Measurements from ENCODE around the gene THOC2. TPM values are rescaled to one million over a fixed set of nuclear protein-coding genes. Genes with fewer than 3 reads are reported as not detected.

The THOC2 gene
- total and polyA plus RNA-seq, 2 donors (not counting 1 experiment from before 2014, with no cell fraction given), result 34.7 to 113 TPM

DNA sequence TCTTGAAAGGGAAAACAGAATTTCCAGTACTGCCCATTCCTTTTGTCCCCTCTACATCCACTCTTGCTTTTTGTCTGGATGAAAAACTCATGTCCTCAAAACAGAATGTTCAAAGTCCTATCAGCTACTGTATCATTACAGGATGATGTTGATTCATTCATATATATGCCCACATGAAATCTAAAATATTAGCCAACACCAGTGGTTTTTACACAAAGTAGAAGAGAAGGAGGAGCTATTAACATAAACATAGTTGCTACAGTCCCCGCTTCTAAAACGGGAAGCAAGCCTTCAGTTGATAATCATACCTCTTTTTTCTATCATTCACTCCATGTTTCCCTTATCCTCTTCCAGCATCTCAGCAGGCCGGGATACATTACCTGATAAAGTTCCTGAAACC is 7.7 kb upstream of the THOC2 start:
- POLR2A ChIA-PET, result no interaction called here
- DNase-seq (no peak), ATAC-seq (ENCODE audit: low read depth) (no peak)
- Histone ChIP-seq H3K36me3 (replicated peaks in 1 of 2; ENCODE audit: control extremely low read depth in 1 of 2, control insufficient read depth in 1 of 2, extremely low read depth in 1 of 2, insufficient read depth in 2 of 2, low read length in 1 of 2) (no peaks in the 10 kb centered on the region), H3K9me3 (ENCODE audit: control extremely low read depth in 1 of 3, control insufficient read depth in 2 of 3, insufficient read depth in 1 of 3, low read length in 2 of 3) (no peaks in the 10 kb centered on the region), H3K79me2 (ENCODE audit: control insufficient read depth, insufficient read depth, low read length) (no peaks in the 10 kb centered on the region), H3K4me2 (replicated peaks; ENCODE audit: low read depth, low read length, poor library complexity, severe bottlenecking) (no peak overlapping the region), H4K20me1 (ENCODE audit: control insufficient read depth, insufficient read depth, low read length, poor library complexity, severe bottlenecking) (no peaks in the 10 kb centered on the region), H3K27me3 (replicated peaks in 1 of 4; ENCODE audit: control extremely low read depth in 1 of 4, control insufficient read depth in 3 of 4, insufficient read depth in 4 of 4, low read length in 3 of 4) (no peaks in the 10 kb centered on the region), H3K27ac (ENCODE audit: low read length in 2 of 2) (no peak overlapping the region), H3K9ac (ENCODE audit: low read length) (no peak overlapping the region), H3K4me3 (ENCODE audit: control extremely low read depth in 1 of 5, extremely low read depth in 1 of 5, insufficient read depth in 1 of 5, low read depth in 2 of 5, low read length in 4 of 5) (no peak overlapping the region), H3K4me1 (ENCODE audit: control insufficient read depth in 2 of 2, insufficient read depth in 2 of 2, low read length in 2 of 2) (no peaks in the 10 kb centered on the region), H2AFZ (ENCODE audit: insufficient read depth, low read depth, low read length, poor library complexity, severe bottlenecking) (no peak overlapping the region)
- TF ChIP-seq, protein P1, sequence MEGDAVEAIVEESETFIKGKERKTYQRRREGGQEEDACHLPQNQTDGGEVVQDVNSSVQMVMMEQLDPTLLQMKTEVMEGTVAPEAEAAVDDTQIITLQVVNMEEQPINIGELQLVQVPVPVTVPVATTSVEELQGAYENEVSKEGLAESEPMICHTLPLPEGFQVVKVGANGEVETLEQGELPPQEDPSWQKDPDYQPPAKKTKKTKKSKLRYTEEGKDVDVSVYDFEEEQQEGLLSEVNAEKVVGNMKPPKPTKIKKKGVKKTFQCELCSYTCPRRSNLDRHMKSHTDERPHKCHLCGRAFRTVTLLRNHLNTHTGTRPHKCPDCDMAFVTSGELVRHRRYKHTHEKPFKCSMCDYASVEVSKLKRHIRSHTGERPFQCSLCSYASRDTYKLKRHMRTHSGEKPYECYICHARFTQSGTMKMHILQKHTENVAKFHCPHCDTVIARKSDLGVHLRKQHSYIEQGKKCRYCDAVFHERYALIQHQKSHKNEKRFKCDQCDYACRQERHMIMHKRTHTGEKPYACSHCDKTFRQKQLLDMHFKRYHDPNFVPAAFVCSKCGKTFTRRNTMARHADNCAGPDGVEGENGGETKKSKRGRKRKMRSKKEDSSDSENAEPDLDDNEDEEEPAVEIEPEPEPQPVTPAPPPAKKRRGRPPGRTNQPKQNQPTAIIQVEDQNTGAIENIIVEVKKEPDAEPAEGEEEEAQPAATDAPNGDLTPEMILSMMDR (IDR thresholded peaks at IDR 0.05), result no peak
- TF ChIP-seq EZH2 (IDR thresholded peaks at IDR 0.05; ENCODE audit: borderline replicate concordance, insufficient read depth, low read depth, low read length, poor library complexity, severe bottlenecking), result no peak
- WGBS (ENCODE audit: insufficient coverage), result 90% methylated on average over 2 of the region's 3 CpGs
- Mint-ChIP-seq H3K27ac (no peak overlapping the region), H3K4me1 (no peaks in the 10 kb centered on the region), H3K27me3 (no peaks in the 10 kb centered on the region), H3K4me3 (no peak overlapping the region), H3K9me3 (ENCODE audit: insufficient read depth) (no peaks in the 10 kb centered on the region)
- intact Hi-C loops (cut with micrococcal nuclease), result no loop called here
- CTCF ChIA-PET, result no interaction called here

DNA sequence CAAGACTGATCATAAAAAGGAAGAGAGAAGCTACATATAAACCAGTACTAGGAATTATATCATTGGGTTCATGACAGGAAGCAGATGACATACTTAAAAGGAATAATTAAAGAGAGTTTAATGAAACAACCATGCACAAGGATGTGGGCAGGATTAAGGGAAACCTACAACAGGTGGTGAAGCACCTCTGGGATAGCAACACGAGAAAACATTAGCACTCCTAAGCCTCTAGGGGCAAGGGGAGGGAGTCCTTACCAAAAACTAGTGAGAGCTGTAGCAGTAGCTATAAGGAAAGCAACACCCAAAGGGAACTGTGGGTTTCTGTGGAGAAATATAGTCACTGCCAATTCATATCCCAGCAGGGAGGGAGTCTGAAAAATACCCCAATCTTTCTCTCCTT is 7.2 kb upstream of the THOC2 start:
- no CpG with 5 or more reads among the region's 1 CpG for WGBS (ENCODE audit: insufficient coverage)
- no peak overlapping the region for H2AFZ ChIP-seq (ENCODE audit: insufficient read depth, low read depth, low read length, poor library complexity, severe bottlenecking)
- intact Hi-C loops (cut with micrococcal nuclease), result no loop called here
- no peaks in the 10 kb centered on the region for H3K27me3 Mint-ChIP-seq
- no peak overlapping the region for H3K9ac ChIP-seq (ENCODE audit: low read length)
- ChIA-PET CTCF (no interaction called here), POLR2A (interaction anchor here (0.5 kb wide), 1 partner anchor 221 kb away, joined by 3 read pairs; no protein-coding TSS in a partner anchor)
- H3K27me3 ChIP-seq (replicated peaks in 1 of 4; ENCODE audit: control extremely low read depth in 1 of 4, control insufficient read depth in 3 of 4, insufficient read depth in 4 of 4, low read length in 3 of 4), result no peaks in the 10 kb centered on the region
- H3K27ac Mint-ChIP-seq, result no peak overlapping the region
- H4K20me1 ChIP-seq (ENCODE audit: control insufficient read depth, insufficient read depth, low read length, poor library complexity, severe bottlenecking), result no peaks in the 10 kb centered on the region
- no peaks in the 10 kb centered on the region for H3K9me3 ChIP-seq (ENCODE audit: control extremely low read depth in 1 of 3, control insufficient read depth in 2 of 3, insufficient read depth in 1 of 3, low read length in 2 of 3)
- no peaks in the 10 kb centered on the region for H3K4me1 Mint-ChIP-seq
- TF ChIP-seq EZH2 (IDR thresholded peaks at IDR 0.05; ENCODE audit: borderline replicate concordance, insufficient read depth, low read depth, low read length, poor library complexity, severe bottlenecking), result no peak
- TF ChIP-seq, protein P1 (IDR thresholded peaks at IDR 0.05), result no peak
- ATAC-seq (ENCODE audit: low read depth), result no peak
- no peaks in the 10 kb centered on the region for H3K9me3 Mint-ChIP-seq (ENCODE audit: insufficient read depth)
- no peaks in the 10 kb centered on the region for H3K36me3 ChIP-seq (replicated peaks in 1 of 2; ENCODE audit: control extremely low read depth in 1 of 2, control insufficient read depth in 1 of 2, extremely low read depth in 1 of 2, insufficient read depth in 2 of 2, low read length in 1 of 2)
- no peaks in the 10 kb centered on the region for H3K79me2 ChIP-seq (ENCODE audit: control insufficient read depth, insufficient read depth, low read length)
- H3K4me3 ChIP-seq (ENCODE audit: control extremely low read depth in 1 of 5, extremely low read depth in 1 of 5, insufficient read depth in 1 of 5, low read depth in 2 of 5, low read length in 4 of 5), result no peak overlapping the region
- H3K4me3 Mint-ChIP-seq, result no peak overlapping the region
- H3K4me1 ChIP-seq (ENCODE audit: control insufficient read depth in 2 of 2, insufficient read depth in 2 of 2, low read length in 2 of 2), result no peaks in the 10 kb centered on the region
- no peak for DNase-seq
- H3K27ac ChIP-seq (ENCODE audit: low read length in 2 of 2), result no peak overlapping the region
- H3K4me2 ChIP-seq (replicated peaks; ENCODE audit: low read depth, low read length, poor library complexity, severe bottlenecking), result no peak overlapping the region

All from B cell (primary cell).